LNCAP (cell line): ENCODE measurements around the gene NUMBL.

ENCODE experiments used
- CTCF ChIP-seq: fragments of 450-650 bp; IDR thresholded peaks from 2 replicates; pipeline ENCODE4 v1.5.1; 2017; ENCODE audit warnings: mild to moderate bottlenecking

NUMBL gene

GRCh38 chr19:40623403-40624251 lies 66.8 kb downstream of the NUMBL start:
- no peak for TF ChIP-seq CTCF

- TF ChIP-seq CTCF, result no peak
Observed at GRCh38 chr19:40622773-40623075, 67.7 kb downstream of the NUMBL start.

- TF ChIP-seq CTCF, result no peak
Observed at GRCh38 chr19:40621966-40622772, 68.3 kb downstream of the NUMBL start.

GRCh38 chr19:40621283-40621682 lies 69.2 kb downstream of the NUMBL start:
- TF ChIP-seq CTCF, result no peak

- TF ChIP-seq CTCF, result no peak
Observed at GRCh38 chr19:40620161-40620485, 70.3 kb downstream of the NUMBL start.

GRCh38 chr19:40619333-40620160 lies 70.9 kb downstream of the NUMBL start:
- TF ChIP-seq CTCF, result no peak

- no peak for TF ChIP-seq CTCF
Observed at GRCh38 chr19:40617961-40618360, 72.5 kb downstream of the NUMBL start.
